ENCODE measurements around the gene UGT1A7.

Gene UGT1A7

DNA sequence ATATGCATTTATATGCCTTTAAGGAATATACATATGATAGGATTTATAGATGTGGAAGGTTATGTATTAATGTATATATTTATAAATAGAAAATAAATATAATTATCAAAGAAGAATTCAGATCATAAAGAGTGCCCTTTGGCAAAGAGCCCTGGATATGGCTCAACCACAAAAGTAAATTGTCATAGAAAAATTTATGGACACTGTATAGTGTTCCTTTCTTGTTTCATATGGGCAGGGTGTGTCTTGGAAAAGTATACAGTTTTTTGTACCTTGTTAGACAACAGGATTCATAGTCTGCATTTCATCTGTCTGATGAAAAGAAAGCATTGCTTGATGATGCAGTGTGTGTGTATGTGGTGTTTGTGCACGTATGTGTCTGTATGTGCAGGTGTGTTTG is 2.9 kb downstream of the UGT1A7 start:
- no peak overlapping the region for H4K8ac ChIP-seq (ENCODE audit: low read depth, low read length)
- H3K79me2 ChIP-seq (ENCODE audit: control insufficient read depth, insufficient read depth, low read length), result no peaks in the 10 kb centered on the region
- no peak overlapping the region for H3K4me2 ChIP-seq (ENCODE audit: low read length)
- H3K27me3 ChIP-seq (ENCODE audit: insufficient read depth, low read length, poor library complexity), result no peaks in the 10 kb centered on the region
- DNase-seq, result no peak
- H3K79me1 ChIP-seq (ENCODE audit: low read length), result no peaks in the 10 kb centered on the region
- H2AK5ac ChIP-seq (ENCODE audit: low read length), result no peak overlapping the region
- no peaks in the 10 kb centered on the region for H3K36me3 ChIP-seq (ENCODE audit: control insufficient read depth, insufficient read depth, low read length)
- WGBS (ENCODE audit: extremely low coverage, insufficient coverage, low lambda C conversion rate), result no CpG with 5 or more reads among the region's 1 CpG
- no peak overlapping the region for H3K4me3 ChIP-seq (ENCODE audit: low read length)
- H2BK120ac ChIP-seq (ENCODE audit: low read depth, low read length), result no peak overlapping the region
- H3K9ac ChIP-seq (ENCODE audit: low read length), result no peak overlapping the region
- no peaks in the 10 kb centered on the region for H3K4me1 ChIP-seq (ENCODE audit: control insufficient read depth, low read depth, low read length)
- H3K23ac ChIP-seq (ENCODE audit: low read length), result no peak overlapping the region
- no peak overlapping the region for H4K5ac ChIP-seq (ENCODE audit: low read length)
- no peak overlapping the region for H3K4ac ChIP-seq (ENCODE audit: low read depth, low read length)
- H2BK15ac ChIP-seq (replicated peaks; ENCODE audit: low read depth), result no peak overlapping the region
- no peak overlapping the region for H3K27ac ChIP-seq (ENCODE audit: low read depth, low read length)
- H2BK5ac ChIP-seq (ENCODE audit: low read length), result no peak overlapping the region
- no peak overlapping the region for H3K56ac ChIP-seq (ENCODE audit: low read length)
- H3K18ac ChIP-seq (ENCODE audit: low read length), result no peak overlapping the region

DNA sequence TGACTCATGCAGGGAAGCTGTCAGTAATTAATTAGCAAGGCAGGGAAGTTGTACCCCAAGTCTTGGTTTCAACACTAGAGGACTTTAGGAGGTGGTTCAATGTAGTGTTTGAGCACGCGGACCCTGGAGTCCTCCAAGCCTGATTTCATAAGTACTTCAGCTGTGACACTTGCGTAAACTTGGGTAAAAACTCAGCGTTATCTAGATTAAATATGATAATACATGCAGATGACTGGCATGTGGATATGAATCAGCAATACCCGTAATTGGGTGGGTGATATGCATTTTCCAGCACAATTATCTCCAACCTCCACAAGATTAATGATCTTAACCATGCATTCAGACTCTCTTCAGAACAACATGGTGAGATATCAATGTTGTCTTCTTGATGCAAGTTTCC is 5.2 kb downstream of the UGT1A7 start:
- Histone ChIP-seq H4K8ac (ENCODE audit: low read depth, low read length) (no peak overlapping the region), H3K4me2 (ENCODE audit: low read length) (no peak overlapping the region)

DNA sequence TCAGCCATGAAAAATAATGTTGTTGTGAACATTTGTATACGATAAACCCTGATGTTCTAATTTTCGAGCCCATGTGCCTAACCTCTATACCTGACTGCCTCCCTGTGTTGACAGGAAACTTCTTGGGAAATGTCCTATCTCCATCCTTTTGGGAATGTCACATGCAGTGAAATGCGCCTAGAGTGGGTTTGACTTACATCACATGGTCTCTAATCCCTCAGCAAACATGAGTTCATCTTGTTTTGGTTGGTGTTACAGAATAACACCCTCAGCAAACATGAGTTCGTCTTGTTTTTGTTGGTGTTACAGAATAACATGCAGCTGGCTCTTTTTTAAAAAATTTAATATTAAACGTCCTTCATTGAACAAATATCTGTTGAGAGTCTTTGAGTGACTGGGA is 6.6 kb downstream of the UGT1A7 start:
- Histone ChIP-seq H3K4me3 (ENCODE audit: low read length) (no peak overlapping the region), H2AK5ac (ENCODE audit: low read length) (no peak overlapping the region), H3K4ac (ENCODE audit: low read depth, low read length) (no peak overlapping the region), H3K9ac (ENCODE audit: low read length) (no peak overlapping the region), H2BK5ac (ENCODE audit: low read length) (no peak overlapping the region), H3K23ac (ENCODE audit: low read length) (no peak overlapping the region), H3K18ac (ENCODE audit: low read length) (no peak overlapping the region), H3K79me1 (ENCODE audit: low read length) (no peaks in the 10 kb centered on the region), H2BK15ac (replicated peaks; ENCODE audit: low read depth) (no peak overlapping the region), H3K79me2 (ENCODE audit: control insufficient read depth, insufficient read depth, low read length) (no peaks in the 10 kb centered on the region), H3K27ac (ENCODE audit: low read depth, low read length) (no peak overlapping the region), H4K8ac (ENCODE audit: low read depth, low read length) (no peak overlapping the region), H3K36me3 (ENCODE audit: control insufficient read depth, insufficient read depth, low read length) (no peaks in the 10 kb centered on the region), H4K5ac (ENCODE audit: low read length) (no peak overlapping the region), H3K4me1 (ENCODE audit: control insufficient read depth, low read depth, low read length) (no peaks in the 10 kb centered on the region), H3K4me2 (ENCODE audit: low read length) (no peak overlapping the region), H3K27me3 (ENCODE audit: insufficient read depth, low read length, poor library complexity) (no peaks in the 10 kb centered on the region), H2BK120ac (ENCODE audit: low read depth, low read length) (no peak overlapping the region), H3K56ac (ENCODE audit: low read length) (no peak overlapping the region)
- no peak for DNase-seq
- no CpG with 5 or more reads among the region's 5 CpGs for WGBS (ENCODE audit: extremely low coverage, insufficient coverage, low lambda C conversion rate)

More for the DNA sequence above, 5.2 kb downstream of the UGT1A7 start:
- DNase-seq, result no peak
- Histone ChIP-seq H2BK120ac (ENCODE audit: low read depth, low read length) (no peak overlapping the region), H3K79me2 (ENCODE audit: control insufficient read depth, insufficient read depth, low read length) (no peaks in the 10 kb centered on the region), H3K23ac (ENCODE audit: low read length) (no peak overlapping the region), H3K79me1 (ENCODE audit: low read length) (no peaks in the 10 kb centered on the region), H3K4me3 (ENCODE audit: low read length) (no peak overlapping the region), H3K18ac (ENCODE audit: low read length) (no peak overlapping the region), H2AK5ac (ENCODE audit: low read length) (no peak overlapping the region), H3K4me1 (ENCODE audit: control insufficient read depth, low read depth, low read length) (no peaks in the 10 kb centered on the region), H2BK5ac (ENCODE audit: low read length) (no peak overlapping the region), H3K56ac (ENCODE audit: low read length) (no peak overlapping the region), H3K27ac (ENCODE audit: low read depth, low read length) (no peak overlapping the region), H3K27me3 (ENCODE audit: insufficient read depth, low read length, poor library complexity) (no peaks in the 10 kb centered on the region), H3K36me3 (ENCODE audit: control insufficient read depth, insufficient read depth, low read length) (no peaks in the 10 kb centered on the region), H4K5ac (ENCODE audit: low read length) (no peak overlapping the region), H3K4ac (ENCODE audit: low read depth, low read length) (no peak overlapping the region), H3K9ac (ENCODE audit: low read length) (no peak overlapping the region), H2BK15ac (replicated peaks; ENCODE audit: low read depth) (no peak overlapping the region)
- no CpG with 5 or more reads among the region's 5 CpGs for WGBS (ENCODE audit: extremely low coverage, insufficient coverage, low lambda C conversion rate)

DNA sequence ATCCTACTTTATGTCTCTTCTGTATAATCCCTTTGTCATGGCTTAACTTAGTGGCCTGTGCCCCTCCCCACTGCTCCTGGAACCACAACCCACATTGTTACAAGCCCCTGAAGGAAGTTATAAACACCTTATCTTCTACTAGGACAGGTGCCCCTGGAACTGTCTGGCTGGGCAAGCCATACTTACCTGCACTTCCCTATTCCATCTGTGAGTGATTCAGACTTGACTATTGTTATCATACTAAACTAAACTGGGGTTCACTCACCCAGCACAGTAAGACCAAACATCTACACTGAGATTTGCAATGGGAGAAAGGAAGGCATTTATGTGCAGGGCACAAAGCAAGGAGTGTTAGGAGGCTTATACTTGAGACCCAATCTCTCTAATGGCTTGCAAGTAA is 7.3 kb downstream of the UGT1A7 start:
- Histone ChIP-seq H4K5ac (ENCODE audit: low read length) (no peak overlapping the region), H3K18ac (ENCODE audit: low read length) (no peak overlapping the region), H3K4me1 (ENCODE audit: control insufficient read depth, low read depth, low read length) (no peaks in the 10 kb centered on the region), H3K9ac (ENCODE audit: low read length) (no peak overlapping the region), H4K8ac (ENCODE audit: low read depth, low read length) (no peak overlapping the region), H3K4me2 (ENCODE audit: low read length) (no peak overlapping the region), H3K56ac (ENCODE audit: low read length) (no peak overlapping the region), H3K4ac (ENCODE audit: low read depth, low read length) (no peak overlapping the region), H3K27me3 (ENCODE audit: insufficient read depth, low read length, poor library complexity) (no peaks in the 10 kb centered on the region), H2AK5ac (ENCODE audit: low read length) (no peak overlapping the region), H2BK120ac (ENCODE audit: low read depth, low read length) (no peak overlapping the region), H3K79me2 (ENCODE audit: control insufficient read depth, insufficient read depth, low read length) (no peaks in the 10 kb centered on the region), H2BK15ac (replicated peaks; ENCODE audit: low read depth) (no peak overlapping the region), H3K4me3 (ENCODE audit: low read length) (no peak overlapping the region), H3K27ac (ENCODE audit: low read depth, low read length) (no peak overlapping the region), H3K79me1 (ENCODE audit: low read length) (no peaks in the 10 kb centered on the region), H3K23ac (ENCODE audit: low read length) (no peak overlapping the region), H3K36me3 (ENCODE audit: control insufficient read depth, insufficient read depth, low read length) (no peaks in the 10 kb centered on the region), H2BK5ac (ENCODE audit: low read length) (no peak overlapping the region)
- DNase-seq, result no peak

DNA sequence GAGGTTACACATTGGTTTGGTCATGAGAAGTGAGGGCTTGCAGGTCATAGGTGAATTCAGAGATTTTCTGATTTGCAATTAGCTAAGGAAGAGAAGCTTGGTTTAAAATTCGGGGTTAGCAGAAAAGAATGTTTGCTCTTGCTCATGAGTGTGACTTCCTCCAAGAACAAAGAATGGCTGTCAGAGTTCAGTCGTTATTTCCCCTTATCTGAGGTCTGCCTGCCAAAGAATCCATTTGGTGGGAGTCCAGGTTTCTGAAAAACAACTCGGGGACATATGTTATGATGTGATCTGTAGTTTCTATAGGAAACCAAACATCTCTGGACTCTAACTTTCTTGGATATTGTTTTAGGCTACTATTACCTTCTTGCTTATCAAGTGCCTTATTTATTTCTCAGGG is 7.8 kb downstream of the UGT1A7 start:
- Histone ChIP-seq H3K9ac (ENCODE audit: low read length) (no peak overlapping the region), H3K56ac (ENCODE audit: low read length) (no peak overlapping the region), H2AK5ac (ENCODE audit: low read length) (no peak overlapping the region), H3K27ac (ENCODE audit: low read depth, low read length) (no peak overlapping the region), H4K5ac (ENCODE audit: low read length) (no peak overlapping the region), H3K27me3 (ENCODE audit: insufficient read depth, low read length, poor library complexity) (no peaks in the 10 kb centered on the region), H4K8ac (ENCODE audit: low read depth, low read length) (no peak overlapping the region), H3K23ac (ENCODE audit: low read length) (no peak overlapping the region), H3K79me1 (ENCODE audit: low read length) (no peaks in the 10 kb centered on the region), H2BK120ac (ENCODE audit: low read depth, low read length) (no peak overlapping the region), H3K4ac (ENCODE audit: low read depth, low read length) (no peak overlapping the region), H2BK5ac (ENCODE audit: low read length) (no peak overlapping the region), H3K4me1 (ENCODE audit: control insufficient read depth, low read depth, low read length) (no peaks in the 10 kb centered on the region), H2BK15ac (replicated peaks; ENCODE audit: low read depth) (no peak overlapping the region), H3K36me3 (ENCODE audit: control insufficient read depth, insufficient read depth, low read length) (no peaks in the 10 kb centered on the region), H3K4me3 (ENCODE audit: low read length) (no peak overlapping the region), H3K18ac (ENCODE audit: low read length) (no peak overlapping the region), H3K79me2 (ENCODE audit: control insufficient read depth, insufficient read depth, low read length) (no peaks in the 10 kb centered on the region), H3K4me2 (ENCODE audit: low read length) (no peak overlapping the region)
- no CpG with 5 or more reads among the region's 3 CpGs for WGBS (ENCODE audit: extremely low coverage, insufficient coverage, low lambda C conversion rate)
- no peak for DNase-seq

DNA sequence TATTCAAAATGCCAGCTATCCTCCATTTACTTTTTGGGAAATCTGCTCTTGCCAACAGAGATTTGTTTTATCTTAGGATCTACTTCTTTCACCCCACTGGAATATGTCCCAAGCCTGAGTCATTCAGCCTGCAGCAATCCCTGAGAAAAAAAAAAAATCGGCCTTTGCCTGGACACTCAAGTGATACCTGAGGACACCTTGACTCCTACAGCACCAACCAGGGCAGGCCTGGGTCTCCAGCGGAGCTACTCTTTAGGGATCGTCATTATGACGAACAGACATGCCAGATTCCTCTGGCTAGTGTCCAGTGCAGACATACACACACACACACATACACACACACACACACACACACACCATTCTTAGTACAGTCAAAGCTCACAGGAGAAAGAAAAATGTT is 8.7 kb downstream of the UGT1A7 start:
- Histone ChIP-seq H4K8ac (ENCODE audit: low read depth, low read length) (no peak overlapping the region), H2BK15ac (replicated peaks; ENCODE audit: low read depth) (no peak overlapping the region), H3K27ac (ENCODE audit: low read depth, low read length) (no peak overlapping the region), H3K9ac (ENCODE audit: low read length) (no peak overlapping the region), H3K4ac (ENCODE audit: low read depth, low read length) (no peak overlapping the region), H3K79me1 (ENCODE audit: low read length) (no peaks in the 10 kb centered on the region), H2BK5ac (ENCODE audit: low read length) (no peak overlapping the region), H3K4me1 (ENCODE audit: control insufficient read depth, low read depth, low read length) (no peaks in the 10 kb centered on the region), H3K79me2 (ENCODE audit: control insufficient read depth, insufficient read depth, low read length) (no peaks in the 10 kb centered on the region), H2AK5ac (ENCODE audit: low read length) (no peak overlapping the region), H4K5ac (ENCODE audit: low read length) (no peak overlapping the region), H3K56ac (ENCODE audit: low read length) (no peak overlapping the region), H3K36me3 (ENCODE audit: control insufficient read depth, insufficient read depth, low read length) (no peaks in the 10 kb centered on the region), H2BK120ac (ENCODE audit: low read depth, low read length) (no peak overlapping the region), H3K4me2 (ENCODE audit: low read length) (no peak overlapping the region), H3K4me3 (ENCODE audit: low read length) (no peak overlapping the region), H3K27me3 (ENCODE audit: insufficient read depth, low read length, poor library complexity) (no peaks in the 10 kb centered on the region), H3K18ac (ENCODE audit: low read length) (no peak overlapping the region), H3K23ac (ENCODE audit: low read length) (no peak overlapping the region)
- WGBS (ENCODE audit: extremely low coverage, insufficient coverage, low lambda C conversion rate), result no CpG with 5 or more reads among the region's 4 CpGs
- no peak for DNase-seq

Measured in mesendoderm (in vitro differentiated cells).